Cardiac muscle cell (in vitro differentiated cells and primary cell): ENCODE results near the gene TFDP1. TPM values are rescaled to one million over a fixed set of nuclear protein-coding genes. Genes with fewer than 3 reads are reported as not detected.

ENCODE experiments used
- DNase-seq, 2 donors: peaks; one replicate each; pipeline versions ENCODE4 v3.0.0 to v3.0.0-alpha.2; 2010 to 2017; ENCODE audit warnings: low read depth in 1 of 2, low spot score in 1 of 2
- H3K27ac ChIP-seq: fragments of 200-600 bp; sonication (generic); 2 replicates; pipeline ENCODE4 v1.5.1; 2016
- H3K27me3 ChIP-seq: fragments of 200-600 bp; sonication (generic); 2 replicates; pipeline ENCODE4 v1.6.0; 2016; ENCODE audit warnings: control low read depth
- H3K36me3 ChIP-seq: fragments of 200-600 bp; sonication (generic); 2 replicates; pipeline ENCODE4 v1.5.1; 2016; ENCODE audit warnings: control low read depth
- H3K4me1 ChIP-seq: fragments of 200-600 bp; sonication (generic); 2 replicates; pipeline ENCODE4 v1.8.1; 2017; ENCODE audit warnings: low read depth, mild to moderate bottlenecking, mixed run types
- H3K4me3 ChIP-seq: fragments of 200-600 bp; sonication (generic); 2 replicates; pipeline ENCODE4 v1.5.1; 2016; ENCODE audit warnings: mild to moderate bottlenecking
- H3K9me3 ChIP-seq: fragments of 200-600 bp; sonication (generic); 2 replicates; pipeline ENCODE4 v1.5.1; 2017; ENCODE audit warnings: low read depth, mild to moderate bottlenecking, control low read depth
- polyA plus RNA-seq: library from polyadenylated mRNA; unstranded; fragments of >200 nt; fragmentation: Nextera tagmentation; extraction: Ambion mirVana; gene quantifications from 2 replicates; pipeline ENCODE4 v1.2.1, GENCODE V29; 2016
- total RNA-seq: library from RNA; depleted of rRNA; stranded (reverse); fragments of >200 nt; gene quantifications from 2 replicates; pipeline ENCODE4 v1.2.3, GENCODE V29; 2016
- TF ChIP-seq, protein P1 (sequence below): IDR thresholded peaks from 2 replicates; pipeline ENCODE4 v1.5.1; 2012; ENCODE audit warnings: low read depth, mild to moderate bottlenecking, low read length

Gene TFDP1
- total and polyA plus RNA-seq, 2 experiments from 2014 or later = 36.9 to 81.7 TPM

DNA sequence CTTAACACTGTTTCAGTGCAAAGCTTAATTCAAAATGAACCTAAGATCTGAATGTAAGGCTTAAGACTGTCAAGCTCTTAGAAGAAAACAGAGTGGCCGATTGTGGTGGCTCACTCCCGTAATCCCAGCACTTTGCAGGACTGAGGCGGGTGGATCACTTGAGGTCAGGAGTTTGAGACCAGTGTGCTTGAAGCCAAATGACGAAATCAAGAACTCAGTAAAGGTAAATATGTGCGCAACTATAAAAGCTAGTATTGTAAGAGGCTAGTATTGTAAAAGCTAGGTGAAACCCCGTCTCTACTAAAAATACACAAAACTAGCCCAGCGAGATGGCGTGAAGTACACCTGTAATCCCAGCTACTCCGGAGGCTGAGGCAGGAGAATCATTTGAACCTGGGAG is 60.8 kb downstream of the TFDP1 start:
- TF ChIP-seq, protein P1, sequence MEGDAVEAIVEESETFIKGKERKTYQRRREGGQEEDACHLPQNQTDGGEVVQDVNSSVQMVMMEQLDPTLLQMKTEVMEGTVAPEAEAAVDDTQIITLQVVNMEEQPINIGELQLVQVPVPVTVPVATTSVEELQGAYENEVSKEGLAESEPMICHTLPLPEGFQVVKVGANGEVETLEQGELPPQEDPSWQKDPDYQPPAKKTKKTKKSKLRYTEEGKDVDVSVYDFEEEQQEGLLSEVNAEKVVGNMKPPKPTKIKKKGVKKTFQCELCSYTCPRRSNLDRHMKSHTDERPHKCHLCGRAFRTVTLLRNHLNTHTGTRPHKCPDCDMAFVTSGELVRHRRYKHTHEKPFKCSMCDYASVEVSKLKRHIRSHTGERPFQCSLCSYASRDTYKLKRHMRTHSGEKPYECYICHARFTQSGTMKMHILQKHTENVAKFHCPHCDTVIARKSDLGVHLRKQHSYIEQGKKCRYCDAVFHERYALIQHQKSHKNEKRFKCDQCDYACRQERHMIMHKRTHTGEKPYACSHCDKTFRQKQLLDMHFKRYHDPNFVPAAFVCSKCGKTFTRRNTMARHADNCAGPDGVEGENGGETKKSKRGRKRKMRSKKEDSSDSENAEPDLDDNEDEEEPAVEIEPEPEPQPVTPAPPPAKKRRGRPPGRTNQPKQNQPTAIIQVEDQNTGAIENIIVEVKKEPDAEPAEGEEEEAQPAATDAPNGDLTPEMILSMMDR = no peak
- Histone ChIP-seq H3K36me3 (peaks cover 3% of the 10 kb centered on the region), H3K9me3 (no peaks in the 10 kb centered on the region), H3K27me3 (no peaks in the 10 kb centered on the region), H3K4me3 (no peak overlapping the region), H3K27ac (no peak overlapping the region), H3K4me1 (no peaks in the 10 kb centered on the region)
- DNase-seq = no peak

GRCh38 chr13:113646376-113646775 is 61.8 kb downstream of the TFDP1 start:
- no peaks in the 10 kb centered on the region for H3K36me3 ChIP-seq
- DNase-seq = no peak
- no peaks in the 10 kb centered on the region for H3K9me3 ChIP-seq
- H3K4me3 ChIP-seq = no peak overlapping the region
- no peak overlapping the region for H3K27ac ChIP-seq
- TF ChIP-seq, protein P1 = no peak
- H3K4me1 ChIP-seq = no peaks in the 10 kb centered on the region
- H3K27me3 ChIP-seq = no peaks in the 10 kb centered on the region

DNA sequence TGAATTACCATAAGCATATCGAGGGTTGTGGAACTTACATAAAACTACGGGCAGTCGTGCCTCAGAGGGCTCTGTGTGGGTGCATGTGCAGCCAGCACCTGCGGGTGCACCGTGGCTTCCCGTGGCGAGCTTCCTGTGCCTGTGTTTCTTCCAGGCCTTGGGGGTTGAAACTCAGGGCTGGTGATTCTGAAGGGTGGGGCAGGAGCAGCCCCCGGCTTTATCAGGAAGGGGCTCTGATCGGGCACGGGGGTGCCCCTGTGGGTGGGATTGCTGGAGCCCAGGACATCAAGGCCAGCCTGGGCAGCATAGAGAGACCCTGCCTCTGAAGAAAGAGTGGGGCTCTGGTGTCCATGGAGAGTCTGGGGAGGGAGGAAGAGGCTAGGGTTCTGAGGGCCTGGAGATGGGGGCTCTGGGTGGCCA is 62.4 kb downstream of the TFDP1 start:
- Histone ChIP-seq H3K27ac (no peak overlapping the region), H3K27me3 (no peaks in the 10 kb centered on the region), H3K9me3 (no peaks in the 10 kb centered on the region), H3K4me3 (no peak overlapping the region), H3K4me1 (no peaks in the 10 kb centered on the region), H3K36me3 (no peaks in the 10 kb centered on the region)
- TF ChIP-seq, protein P1 = no peak
- DNase-seq = no peak

- peak in 1 of 2 donors; percentile 45 for DNase-seq
- Histone ChIP-seq H3K27ac (no peak overlapping the region), H3K36me3 (no peaks in the 10 kb centered on the region), H3K27me3 (no peaks in the 10 kb centered on the region), H3K4me1 (no peaks in the 10 kb centered on the region), H3K9me3 (no peaks in the 10 kb centered on the region), H3K4me3 (no peak overlapping the region)
- TF ChIP-seq, protein P1 = no peak
Observed at GRCh38 chr13:113647351-113648215, 63.0 kb downstream of the TFDP1 start.

DNA sequence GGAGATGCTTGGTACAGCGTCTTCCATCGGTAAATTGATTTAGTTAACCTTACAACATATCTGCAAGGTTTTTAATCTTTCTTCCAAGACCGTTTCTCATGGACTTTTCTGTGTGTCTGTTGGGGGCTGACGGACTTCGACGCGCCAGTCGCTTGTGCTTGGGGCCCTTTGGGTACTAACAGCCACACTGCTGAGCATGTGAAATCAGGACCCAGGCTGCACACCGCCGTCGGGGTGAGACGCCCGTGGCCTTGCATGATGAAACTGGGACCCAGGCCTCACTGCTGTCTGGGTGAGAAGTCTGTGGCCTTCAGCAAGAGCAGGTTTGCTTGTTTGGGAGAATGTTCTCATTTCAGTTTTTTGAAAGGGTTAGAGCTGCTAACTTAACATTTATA is 63.7 kb downstream of the TFDP1 start:
- TF ChIP-seq, protein P1 = no peak
- Histone ChIP-seq H3K27me3 (no peaks in the 10 kb centered on the region), H3K4me3 (no peak overlapping the region), H3K36me3 (no peaks in the 10 kb centered on the region), H3K9me3 (no peaks in the 10 kb centered on the region), H3K4me1 (no peaks in the 10 kb centered on the region), H3K27ac (no peak overlapping the region)
- no peak for DNase-seq
